NCI-H1694 treated with DMSO at 0.1 percent for 48 hours (cell line): ENCODE data around the gene TRIM15.

ENCODE experiments used
- DNase-seq: peaks from one replicate; lab custom pipeline; 2025; lab: John Stamatoyannopoulos, UW

Gene TRIM15

DNA sequence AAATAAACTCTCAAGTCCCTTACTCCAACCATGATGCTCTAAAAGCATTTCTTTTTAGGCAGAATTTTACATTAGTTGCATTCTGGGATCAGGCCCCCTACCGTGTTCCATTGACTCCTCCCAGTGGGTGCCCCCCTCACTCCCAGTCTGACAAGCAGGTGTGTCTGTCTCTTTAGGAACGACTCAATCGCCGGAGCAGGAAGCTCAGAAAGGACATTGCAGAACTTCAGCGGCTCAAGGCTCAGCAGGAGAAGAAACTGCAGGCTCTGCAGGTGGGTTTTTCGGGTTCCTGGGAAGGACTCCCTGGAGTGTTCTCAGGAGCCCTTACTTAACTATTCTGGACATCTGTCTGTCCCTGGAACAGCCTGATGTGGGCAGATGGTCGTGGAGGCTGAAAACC lies 17.5 kb upstream of the TRIM15 start:
- DNase-seq, result no peak

DNA sequence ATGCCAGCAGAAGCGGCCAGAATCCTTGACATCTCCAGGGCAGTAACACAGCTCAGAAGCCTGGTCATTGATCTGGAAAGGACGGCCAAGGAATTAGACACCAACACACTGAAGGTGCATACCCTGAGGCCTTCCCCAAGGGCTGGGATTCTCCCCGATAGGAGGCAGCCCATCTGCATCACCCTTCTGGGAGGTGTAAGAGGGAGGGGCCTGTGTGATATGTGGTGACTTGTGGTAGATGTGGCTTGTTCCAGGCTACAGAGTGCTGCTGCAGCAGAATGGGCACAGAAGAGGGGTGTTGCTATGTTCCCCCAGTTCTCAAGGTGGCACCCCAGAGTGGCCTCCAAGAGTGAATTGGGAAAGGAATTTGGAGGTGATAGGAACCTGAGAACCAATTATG lies 16.2 kb upstream of the TRIM15 start:
- no peak for DNase-seq

DNA sequence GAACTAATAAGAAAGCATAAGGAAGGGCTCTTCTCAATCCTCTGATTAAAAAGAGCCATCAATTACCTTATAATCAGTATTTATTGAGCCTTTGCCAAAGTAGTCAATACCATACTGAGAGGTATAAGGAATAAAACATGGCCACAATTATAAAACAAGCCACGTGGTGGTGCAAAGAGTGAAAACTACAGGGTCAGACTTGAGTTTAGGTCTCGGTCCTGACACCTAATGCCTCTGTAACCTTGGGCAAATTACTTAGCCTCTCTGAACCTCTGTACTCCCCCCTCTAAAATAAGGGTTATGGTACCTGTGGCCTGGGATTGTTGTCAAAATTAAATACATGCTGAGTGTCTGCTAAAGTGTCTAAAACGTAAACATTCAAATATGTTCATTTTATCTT lies 14.1 kb upstream of the TRIM15 start:
- DNase-seq, result no peak

DNA sequence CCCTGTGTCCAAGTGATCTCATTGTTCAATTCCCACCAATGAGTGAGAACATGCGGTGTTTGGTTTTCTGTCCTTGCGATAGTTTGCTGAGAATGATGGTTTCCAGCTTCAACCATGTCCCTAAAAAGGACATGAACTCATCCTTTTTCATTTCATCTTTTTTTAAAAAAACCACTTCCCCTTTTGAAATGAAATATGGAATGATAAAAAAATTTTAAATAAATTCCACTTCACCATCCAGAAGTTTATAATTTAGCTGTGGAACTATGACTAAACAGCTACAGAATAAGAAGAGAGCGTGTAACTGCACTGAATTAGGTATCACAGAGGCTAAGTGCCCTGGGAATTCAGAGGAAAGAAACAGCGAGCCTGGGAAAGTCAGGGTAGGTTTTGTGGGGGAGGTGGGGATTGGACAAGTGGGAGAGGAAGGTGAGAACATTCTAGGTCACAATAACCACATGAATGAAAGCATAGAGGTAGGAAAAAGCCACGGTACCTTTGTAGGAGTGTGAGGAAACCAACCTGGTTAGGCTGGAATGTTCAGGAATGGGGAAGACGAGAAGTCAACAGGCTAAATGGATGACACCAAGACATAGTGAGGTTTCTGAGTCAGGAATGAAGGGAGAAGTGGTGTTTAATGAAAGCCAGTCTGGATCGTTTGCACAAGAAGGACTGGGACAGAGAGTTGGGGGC lies 13.3 kb upstream of the TRIM15 start:
- DNase-seq, result no peak

DNA sequence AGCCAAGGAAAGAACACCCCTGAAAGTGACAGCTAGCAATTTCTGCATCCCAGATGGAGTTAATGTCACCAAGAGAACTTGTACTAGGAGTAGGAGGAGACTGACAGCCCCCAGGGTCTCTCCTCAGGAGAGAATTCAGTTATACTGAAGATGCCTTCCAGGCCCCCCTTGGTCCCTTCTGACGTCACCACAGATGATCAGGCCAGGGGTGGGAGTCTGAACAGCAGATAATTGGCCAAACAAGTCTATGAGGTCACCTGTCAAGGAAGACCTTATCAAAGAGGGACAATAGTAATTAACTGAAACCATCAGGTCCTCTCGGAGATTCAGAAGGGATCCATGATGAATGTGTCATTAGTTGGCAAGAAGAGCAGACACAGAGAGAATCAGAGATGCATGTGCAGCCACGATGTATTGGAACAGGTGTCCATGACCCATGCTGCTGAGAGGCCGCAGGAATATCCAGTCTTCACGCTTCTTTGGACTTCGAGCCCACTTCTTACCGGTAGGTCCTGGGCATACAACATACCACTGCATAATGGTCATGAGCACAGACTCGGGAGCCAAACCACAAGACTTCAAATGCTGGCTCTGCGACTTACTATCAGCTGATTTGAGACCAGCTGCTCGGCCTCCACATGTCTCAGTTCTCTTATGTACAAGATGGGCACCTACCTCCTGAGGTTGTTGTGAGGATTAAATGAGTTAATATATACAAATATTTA lies 12.5 kb upstream of the TRIM15 start:
- DNase-seq, result no peak

DNA sequence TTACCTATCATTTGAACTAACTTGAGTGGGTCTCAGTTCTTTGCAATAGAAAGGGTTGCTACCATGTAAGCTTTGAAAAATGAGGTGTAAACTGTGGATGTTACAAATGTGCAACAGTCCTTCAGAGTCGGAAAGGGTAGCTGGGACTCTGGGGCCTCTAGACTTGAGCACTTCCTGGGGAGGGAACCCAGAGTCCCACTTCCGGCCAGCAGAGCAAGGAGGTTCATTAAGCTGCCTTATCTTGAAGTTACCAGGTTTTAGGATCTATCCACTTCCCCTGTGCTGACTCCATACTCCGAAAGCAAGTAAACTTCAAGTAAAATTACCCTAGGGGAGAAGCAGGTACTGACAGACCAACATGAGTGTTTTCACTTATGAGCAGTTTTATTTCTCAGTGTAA lies 11.8 kb upstream of the TRIM15 start:
- DNase-seq, result no peak

DNA sequence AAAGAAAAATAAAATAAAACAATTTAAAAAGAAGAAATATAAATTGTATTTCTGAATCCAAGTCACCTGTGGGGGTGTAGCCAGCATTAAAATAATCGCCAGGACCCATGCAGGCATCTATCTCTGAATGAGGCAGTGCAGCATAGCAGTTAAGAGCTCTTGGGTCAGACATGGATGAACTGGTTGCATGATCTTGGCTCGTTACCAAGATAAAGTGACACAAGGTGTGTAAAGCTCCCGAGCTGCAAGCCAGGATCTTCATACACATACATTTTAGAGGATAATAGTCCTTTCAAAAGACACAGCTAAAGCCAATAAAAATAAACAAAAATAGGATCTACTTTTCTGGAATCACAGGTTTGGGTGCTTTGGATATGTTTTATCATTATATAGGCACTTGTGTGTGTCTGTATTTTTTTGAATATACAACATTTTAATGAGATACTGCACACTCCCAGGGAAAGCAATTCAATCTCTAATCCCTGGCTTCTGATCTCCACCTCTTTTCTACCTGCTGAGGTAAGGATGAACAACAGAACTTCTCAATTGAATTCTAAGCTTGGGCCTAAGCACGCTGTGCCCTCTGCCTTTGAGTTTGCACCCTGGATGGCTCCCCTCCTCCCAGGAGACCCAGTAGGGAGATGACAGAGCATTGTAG lies 11.2 kb upstream of the TRIM15 start:
- DNase-seq, result no peak

DNA sequence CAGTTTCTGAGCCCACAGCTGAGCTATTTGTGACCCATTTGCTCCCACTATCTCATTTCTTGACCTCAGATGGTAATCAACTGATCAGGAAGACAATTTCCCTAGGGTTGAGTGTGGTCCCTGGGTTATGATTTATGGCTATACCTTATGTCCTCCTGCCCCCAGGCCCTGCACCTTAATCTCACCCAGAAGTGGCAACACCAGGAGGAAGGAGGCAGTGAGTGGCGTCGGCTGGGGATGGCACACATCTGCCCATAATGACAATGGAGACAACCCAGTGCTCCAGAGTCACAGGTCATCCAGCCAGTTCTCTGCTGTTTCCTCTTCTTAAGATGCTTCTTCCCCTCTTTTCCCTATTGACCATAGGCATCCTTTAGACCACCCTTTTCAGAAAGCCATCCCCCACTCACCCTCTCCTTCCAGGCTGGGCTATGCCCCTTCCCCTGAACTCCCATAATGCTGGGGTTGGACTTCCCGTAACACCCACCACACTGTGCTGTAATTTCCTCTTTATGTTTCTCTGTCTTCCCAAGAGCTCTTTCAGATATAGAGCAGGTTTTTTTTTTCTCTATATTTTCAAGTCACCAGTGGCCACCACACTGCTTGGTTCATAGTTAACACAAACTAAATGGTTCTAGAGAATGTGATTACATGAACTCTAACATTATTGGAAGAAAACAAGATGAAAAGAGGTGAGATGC lies 10.3 kb upstream of the TRIM15 start:
- DNase-seq, result no peak

DNA sequence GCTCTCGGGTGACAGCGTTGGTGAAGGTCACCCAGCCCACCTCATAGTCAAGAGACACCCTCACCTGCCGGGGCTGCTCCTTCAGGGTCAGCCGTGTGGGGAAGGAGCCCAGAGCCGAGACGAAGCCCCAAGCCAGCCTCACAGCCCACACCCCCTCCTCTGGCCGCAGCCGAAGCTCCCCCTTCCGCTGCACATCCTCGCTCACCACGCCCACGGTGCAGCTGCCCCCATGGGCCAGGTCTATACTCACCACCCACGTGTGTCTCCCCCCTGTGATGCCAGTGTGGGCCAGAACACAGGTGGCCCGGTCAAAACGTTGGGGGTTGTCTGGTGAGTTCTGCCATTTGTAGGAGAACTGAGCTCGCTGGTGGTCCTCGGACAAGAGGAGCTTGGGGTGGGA lies 9.3 kb upstream of the TRIM15 start:
- DNase-seq, result no peak

DNA sequence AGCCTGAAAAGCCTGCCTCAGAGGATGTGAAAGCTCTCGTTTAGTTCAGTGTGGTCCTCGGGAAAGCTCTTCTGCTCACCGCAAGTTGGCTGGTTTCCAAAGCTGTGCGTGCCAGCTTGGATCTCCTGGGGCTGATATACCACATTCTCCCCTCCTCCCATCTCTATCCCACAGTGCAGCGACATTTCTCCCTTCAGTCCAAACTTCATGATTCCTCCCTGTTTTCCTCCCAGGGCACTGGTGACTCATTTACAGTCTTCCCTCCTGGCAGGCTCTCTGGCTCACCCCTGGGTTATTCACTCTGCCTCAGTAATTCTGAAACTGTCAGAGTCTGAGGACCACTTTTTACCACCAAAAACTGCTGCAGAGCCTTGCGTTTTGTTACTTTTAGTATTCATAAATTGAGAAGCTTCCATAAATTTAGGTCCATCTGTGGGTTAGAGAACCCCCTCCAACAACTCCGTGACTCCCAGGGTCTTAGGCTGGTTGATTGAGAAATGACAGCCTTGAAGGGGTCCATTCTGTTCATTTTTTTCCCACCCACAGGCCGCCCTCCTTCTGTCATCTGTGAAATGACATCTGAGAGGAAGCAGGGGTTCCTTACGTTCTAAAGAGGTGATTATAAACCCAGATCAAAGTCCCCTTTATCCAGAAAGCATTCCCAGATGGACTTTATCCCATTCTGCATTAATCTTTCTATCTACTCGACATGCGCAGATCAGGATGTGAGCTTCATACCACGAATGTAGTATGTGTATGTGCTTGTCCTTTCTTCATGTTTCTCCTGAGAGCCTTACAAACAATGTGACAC lies 8.4 kb upstream of the TRIM15 start:
- no peak for DNase-seq

DNA sequence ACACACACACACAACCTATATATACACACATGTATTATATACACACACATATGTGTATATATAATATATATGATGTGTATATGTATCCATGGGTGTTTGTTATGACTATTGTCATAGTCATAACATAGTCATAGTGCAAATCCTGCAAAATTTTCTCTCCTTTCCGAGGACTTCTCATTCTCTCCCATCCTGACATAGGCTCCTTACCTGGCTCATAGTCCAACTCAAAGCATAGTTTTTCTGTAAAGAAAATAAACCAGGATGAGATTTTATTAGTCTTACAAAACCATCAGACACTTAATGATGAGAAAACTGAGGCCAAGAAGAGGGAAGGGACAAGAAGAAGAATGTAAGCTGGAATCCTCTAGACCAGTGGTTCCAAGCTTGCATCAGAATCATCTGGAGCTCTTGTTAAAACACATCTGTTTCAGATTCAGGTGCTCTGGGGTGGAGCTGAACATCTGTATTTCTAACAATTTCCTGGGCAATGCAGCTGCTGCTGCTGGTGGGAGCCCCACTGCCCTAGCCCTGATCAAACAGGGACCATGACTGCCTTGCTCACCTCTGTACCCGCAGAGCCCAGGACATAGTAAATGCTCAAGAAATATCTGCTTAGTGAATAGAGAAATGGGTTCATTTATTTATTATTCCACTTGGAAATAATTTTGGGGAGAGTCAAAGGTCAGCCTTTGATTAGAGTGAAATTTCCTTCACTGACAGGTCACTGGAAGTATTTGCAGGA lies 7.7 kb upstream of the TRIM15 start:
- DNase-seq, result no peak

DNA sequence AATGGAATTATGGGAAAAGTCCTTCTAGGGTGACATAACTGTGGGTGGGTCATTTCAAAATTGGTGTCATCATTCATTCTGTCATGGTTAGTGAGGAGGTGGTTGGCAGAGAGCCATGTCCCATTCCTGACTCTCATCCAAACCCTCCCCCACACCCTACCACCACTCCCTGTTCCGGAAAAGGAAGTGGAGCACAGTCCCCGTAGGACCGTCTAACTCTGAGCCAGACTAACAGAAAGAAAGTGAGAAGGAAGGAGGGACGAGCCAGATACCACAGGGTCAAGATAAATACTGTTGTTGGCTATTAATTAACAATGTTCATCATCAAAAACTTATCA lies 7.1 kb upstream of the TRIM15 start:
- DNase-seq, result no peak

DNA sequence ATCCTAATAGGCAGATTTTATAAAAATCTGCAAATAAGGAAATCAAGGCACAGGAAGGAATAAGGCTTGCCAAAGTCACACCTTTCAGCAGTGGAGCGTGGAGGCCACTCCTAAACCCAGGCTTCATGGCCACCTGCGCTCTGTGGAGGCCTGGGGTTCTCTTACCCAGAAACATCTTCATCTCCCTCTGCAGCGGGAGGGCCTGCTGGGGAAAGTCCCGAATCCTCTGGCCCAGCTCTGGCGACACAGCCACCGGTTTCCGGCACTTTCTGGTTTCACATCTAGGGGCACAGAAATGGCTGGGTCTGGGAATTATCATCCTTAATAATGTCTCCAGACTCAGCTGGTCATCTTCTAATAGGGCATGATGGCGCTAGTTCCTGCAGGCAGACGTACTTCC lies 6.6 kb upstream of the TRIM15 start:
- no peak for DNase-seq

DNA sequence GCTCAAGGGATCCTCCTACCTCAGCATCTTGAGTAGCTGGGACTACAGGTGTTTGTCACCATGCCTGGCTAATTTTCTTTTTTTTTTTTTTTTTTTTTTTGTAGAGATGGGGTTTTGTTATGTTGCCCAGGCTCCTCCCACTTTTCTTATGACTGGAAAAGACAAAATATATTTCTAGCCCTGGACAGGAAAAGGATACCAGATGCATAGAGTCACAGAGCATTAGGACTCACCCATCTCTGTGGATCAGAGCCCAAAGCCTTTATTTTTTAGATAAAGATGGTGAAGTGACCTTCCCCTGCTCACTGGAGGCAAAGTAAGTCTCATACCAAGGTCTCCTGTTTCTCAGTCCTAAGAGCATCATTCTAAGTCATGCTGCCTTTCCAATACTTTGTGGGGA lies 5.8 kb upstream of the TRIM15 start:
- no peak for DNase-seq

DNA sequence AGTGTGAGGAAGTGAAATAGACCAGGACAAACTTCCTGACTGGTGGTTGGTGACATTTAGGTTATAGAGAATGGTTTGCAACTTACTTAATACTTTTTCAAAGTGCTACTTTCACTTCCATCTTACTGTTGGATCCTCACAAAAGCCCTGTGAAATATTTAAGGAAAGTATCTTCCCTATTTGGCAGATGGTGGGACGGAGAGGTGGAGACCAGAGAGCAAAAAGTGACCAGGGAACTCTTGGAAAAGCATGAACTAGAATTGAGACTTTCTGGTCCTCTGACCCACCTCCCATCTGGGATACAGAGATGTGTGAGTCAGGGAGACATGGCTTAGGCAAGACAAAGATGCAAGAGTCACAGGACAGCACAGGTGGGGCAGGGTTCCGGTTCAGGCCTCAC lies 5.3 kb upstream of the TRIM15 start:
- no peak for DNase-seq

DNA sequence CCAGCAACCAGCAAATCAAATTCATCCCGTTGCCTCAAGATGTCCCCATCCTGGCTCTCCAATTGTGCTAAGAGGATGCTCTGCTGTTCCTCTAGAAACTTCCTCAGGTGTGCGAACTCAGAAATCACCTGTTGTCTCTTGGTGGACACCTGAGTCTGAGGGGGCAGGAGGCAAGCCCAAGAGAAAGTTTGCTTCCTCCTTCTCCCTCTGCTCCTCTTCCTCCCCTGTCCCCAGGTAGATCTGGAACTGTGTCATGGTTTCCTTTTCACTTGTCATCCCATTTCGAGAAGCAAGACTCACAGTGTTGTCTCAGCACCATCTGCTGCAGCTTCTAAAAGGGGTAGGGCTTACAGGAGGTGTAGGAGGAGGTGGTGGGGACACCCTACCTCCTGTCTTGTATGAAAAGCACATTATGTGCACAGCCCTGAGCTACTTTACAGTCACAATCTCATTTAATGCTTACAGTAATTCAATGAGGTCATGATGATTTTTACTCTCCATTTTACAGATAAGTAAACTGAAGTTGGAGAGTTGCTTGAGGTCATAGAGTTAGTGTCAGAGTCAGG lies 4.8 kb upstream of the TRIM15 start:
- DNase-seq, result no peak

DNA sequence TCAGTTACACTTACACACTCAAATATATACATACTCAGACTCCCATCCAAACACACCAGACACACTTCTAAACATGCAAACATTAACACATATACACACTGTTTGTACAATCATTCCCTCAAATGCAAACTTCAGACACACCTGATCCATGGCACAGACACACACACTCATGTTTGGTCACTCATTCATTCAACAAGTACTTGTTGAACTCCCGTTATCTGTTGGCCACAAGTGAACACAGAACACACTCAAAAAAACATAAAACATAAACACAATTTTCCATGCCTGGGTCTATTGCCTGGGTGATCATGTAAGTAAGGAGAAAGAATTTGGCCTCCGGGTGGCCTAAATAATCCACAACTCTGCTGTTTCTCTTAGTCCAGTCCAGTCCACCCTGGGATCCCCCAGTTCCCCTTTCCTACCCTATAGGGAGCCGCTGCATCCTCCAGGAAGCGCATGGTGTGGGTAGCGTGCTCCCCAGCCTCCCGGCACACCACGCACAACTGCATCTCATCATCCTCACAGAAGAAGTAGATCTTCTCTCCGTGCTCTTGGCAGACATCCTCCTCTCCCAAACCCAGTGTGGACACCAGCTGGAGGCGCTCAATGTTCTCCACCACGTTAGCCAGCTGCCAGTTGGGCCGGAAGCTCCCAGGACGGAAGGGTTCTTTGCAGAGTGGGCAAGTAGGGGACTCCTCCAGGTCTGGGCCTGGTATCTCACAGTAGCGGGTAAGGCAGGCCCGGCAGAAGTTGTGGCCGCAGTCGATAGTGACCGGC lies 3.1 kb upstream of the TRIM15 start:
- DNase-seq, result no peak

DNA sequence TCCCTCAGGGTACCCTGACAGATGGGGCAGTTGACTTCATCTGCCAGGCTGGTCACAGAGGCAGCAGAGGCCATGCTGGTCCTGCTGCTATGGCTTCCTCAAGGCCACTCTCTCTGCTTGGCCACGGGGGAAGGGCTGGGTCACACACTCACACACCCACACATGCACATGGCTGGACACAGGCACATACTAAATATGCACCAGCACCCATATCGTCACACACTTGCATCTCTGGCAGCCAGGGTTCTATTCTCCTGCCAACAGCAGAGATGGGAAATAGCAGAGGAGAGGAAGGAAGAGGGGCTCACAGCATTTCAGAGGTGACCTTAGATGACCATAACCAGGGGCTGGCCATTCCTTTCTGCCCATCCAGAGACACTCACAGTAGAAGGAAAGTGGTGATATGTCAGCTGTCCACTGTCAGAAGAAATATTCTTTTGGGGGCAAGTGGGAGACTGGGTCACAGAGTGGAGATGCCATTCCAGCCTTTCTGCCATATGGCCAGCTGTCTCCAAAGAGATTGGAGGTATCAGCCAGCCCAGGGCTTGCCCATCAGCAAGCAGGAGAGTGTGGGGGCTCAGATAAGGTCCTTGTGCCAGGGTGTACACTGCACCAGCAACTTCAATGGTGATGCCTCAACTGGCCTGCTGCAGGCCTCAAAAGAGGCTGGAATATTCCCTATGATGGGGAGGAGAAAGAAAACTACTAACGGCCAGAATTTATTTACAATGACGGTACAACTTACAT lies 2.4 kb upstream of the TRIM15 start, which contains the start of gene TRIM10:
TSS of gene TRIM10 (minus strand) at position 427 of the 747 bp plus-strand sequence. CDS start at position 74, 353 bp downstream.
- no peak for DNase-seq
